Liver (tissue), 9 donors: Measurements from ENCODE around the gene GNAT1. TPM values are rescaled to one million over a fixed set of nuclear protein-coding genes. Genes with fewer than 3 reads are reported as not detected.

Experiments
- DNase-seq: peaks from one replicate; pipeline ENCODE4 v3.0.0-alpha.2; 2017; ENCODE audit warnings: low spot score
- H3K27ac ChIP-seq, 2 donors: one replicate each; pipeline ENCODE4 v1.7.0; 2013; ENCODE audit warnings: inconsistent platforms in 2 of 2, low read length in 2 of 2, control low read depth in 1 of 2, low read depth in 1 of 2, mild to moderate bottlenecking in 1 of 2
- H3K27me3 ChIP-seq, 4 donors: one replicate each; pipeline versions ENCODE4 v1.6.1 to v1.7.0; 2013; ENCODE audit warnings: low read length in 3 of 4, inconsistent platforms in 1 of 4, mild to moderate bottlenecking in 1 of 4, moderate library complexity in 1 of 4; ENCODE audit not compliant: control insufficient read depth in 4 of 4, insufficient read depth in 4 of 4
- H3K36me3 ChIP-seq, 4 donors: one replicate each; pipeline versions ENCODE4 v1.6.1 to v1.7.0; 2013; ENCODE audit warnings: low read length in 3 of 4, mild to moderate bottlenecking in 3 of 4, low read depth in 1 of 4, moderate library complexity in 1 of 4; ENCODE audit not compliant: control insufficient read depth in 4 of 4, insufficient read depth in 3 of 4
- H3K4me1 ChIP-seq, 4 donors: one replicate each; pipeline versions ENCODE4 v1.6.1 to v1.7.0; 2013; ENCODE audit warnings: low read length in 3 of 4, mild to moderate bottlenecking in 3 of 4, moderate library complexity in 1 of 4; ENCODE audit not compliant: control insufficient read depth in 4 of 4, insufficient read depth in 4 of 4
- H3K4me3 ChIP-seq, 3 donors: one replicate each; pipeline versions ENCODE4 v1.6.1 to v1.7.0; 2013; ENCODE audit warnings: low read length in 3 of 3, control low read depth in 1 of 3, low read depth in 1 of 3, mild to moderate bottlenecking in 1 of 3
- H3K9ac ChIP-seq, 2 donors: one replicate each; pipeline ENCODE4 v1.7.0; 2013; ENCODE audit warnings: low read length in 2 of 2, mild to moderate bottlenecking in 2 of 2, moderate library complexity in 2 of 2, control low read depth in 1 of 2, low read depth in 1 of 2
- H3K9me3 ChIP-seq, 4 donors: one replicate each; pipeline versions ENCODE4 v1.6.1 to v1.7.0; 2013; ENCODE audit warnings: low read length in 3 of 4; ENCODE audit not compliant: control insufficient read depth in 4 of 4
- ATF3 ChIP-seq: IDR thresholded peaks from 2 replicates; pipeline ENCODE4 v1.6.1; 2016; ENCODE audit warnings: antibody characterized with exemption
- CTCF ChIP-seq: fragments of 150-350 bp; IDR thresholded peaks from 2 replicates; pipeline ENCODE4 v1.5.1; 2017; ENCODE audit warnings: improper control_type of control experiment, low read depth, low read length; ENCODE audit not compliant: missing input control
- EGR1 ChIP-seq, 2 donors: IDR thresholded peaks; 2 replicates each; pipeline ENCODE4 v1.6.1; 2016 to 2018; ENCODE audit warnings: antibody characterized with exemption in 2 of 2, low read depth in 2 of 2
- FOXA1 ChIP-seq: IDR thresholded peaks from 2 replicates; pipeline ENCODE4 v1.6.1; 2016; ENCODE audit warnings: antibody characterized with exemption
- FOXA2 ChIP-seq: IDR thresholded peaks from 2 replicates; pipeline ENCODE4 v1.6.1; 2016; ENCODE audit warnings: antibody characterized with exemption
- GABPA ChIP-seq, 2 donors: IDR thresholded peaks in 1 of 2; conservative IDR thresholded peaks in 1 of 2; 2 replicates each; pipeline ENCODE4 v1.6.1; 2016; ENCODE audit warnings: antibody characterized with exemption in 2 of 2, mild to moderate bottlenecking in 1 of 2, moderate library complexity in 1 of 2
- HNF4A ChIP-seq, 2 donors: conservative IDR thresholded peaks; 2 replicates each; pipeline ENCODE4 v1.6.1; 2016; ENCODE audit warnings: antibody characterized with exemption in 2 of 2, mild to moderate bottlenecking in 2 of 2
- HNF4G ChIP-seq: IDR thresholded peaks from 2 replicates; pipeline ENCODE4 v1.6.1; 2016; ENCODE audit warnings: antibody characterized with exemption
- JUND ChIP-seq, 2 donors: IDR thresholded peaks; 2 replicates each; pipeline ENCODE4 v1.6.1; 2016; ENCODE audit warnings: antibody characterized with exemption in 2 of 2
- NR2F2 ChIP-seq: IDR thresholded peaks from 2 replicates; pipeline ENCODE4 v1.6.1; 2016; ENCODE audit warnings: antibody characterized with exemption
- RAD21 ChIP-seq, 2 donors: IDR thresholded peaks; 2 replicates each; pipeline ENCODE4 v1.6.1; 2016; ENCODE audit warnings: antibody characterized with exemption in 2 of 2, mild to moderate bottlenecking in 2 of 2
- REST ChIP-seq: IDR thresholded peaks from 2 replicates; pipeline ENCODE4 v1.6.1; 2016; ENCODE audit warnings: antibody characterized with exemption, mild to moderate bottlenecking
- RXRA ChIP-seq, 2 donors: IDR thresholded peaks; 2 replicates each; pipeline ENCODE4 v1.6.1; 2017 to 2018; ENCODE audit warnings: antibody characterized with exemption in 2 of 2, mild to moderate bottlenecking in 1 of 2
- SP1 ChIP-seq: IDR thresholded peaks from 2 replicates; pipeline ENCODE4 v1.6.1; 2018; ENCODE audit warnings: antibody characterized with exemption, mild to moderate bottlenecking
- TAF1 ChIP-seq: conservative IDR thresholded peaks from 2 replicates; pipeline ENCODE4 v1.6.1; 2016; ENCODE audit warnings: antibody characterized with exemption, mild to moderate bottlenecking
- YY1 ChIP-seq: IDR thresholded peaks from 2 replicates; pipeline ENCODE4 v1.6.1; 2016; ENCODE audit warnings: antibody characterized with exemption, mild to moderate bottlenecking
- ZBTB33 ChIP-seq: IDR thresholded peaks from 2 replicates; pipeline ENCODE4 v1.6.1; 2016; ENCODE audit warnings: antibody characterized with exemption
- WGBS: extraction: QIAGEN DNeasy Blood & Tissue Kit; methylation state at CpG from one replicate; pipeline ENCODE4 v1.1.7; 2013; 5-methylcytosine and 5-hydroxymethylcytosine counted together
- polyA plus RNA-seq, 2 donors: library from polyadenylated mRNA; stranded (reverse) in 1 of 2; unstranded in 1 of 2; fragments of 200-250 nt in 1 of 2; fragments of >200 nt in 1 of 2; fragmentation: Nextera tagmentation in 1 of 2; extraction: Ambion mirVana in 1 of 2; gene quantifications; one replicate each; pipeline versions ENCODE4 v1.2.1 to v1.2.3, GENCODE V29; 2013 to 2015
- total RNA-seq, 2 donors: library from RNA; depleted of rRNA; stranded (reverse); fragments of >200 nt; gene quantifications; one replicate each; pipeline ENCODE4 v1.2.3, GENCODE V29; 2014
- donor health status: healthy.
- donor health status: healthy.
- donor health status: healthy.
- donor health status: healthy.
- donor health status: healthy.

Gene GNAT1
- total and polyA plus RNA-seq, 4 donors, result 0.08 TPM; not detected in 3

GRCh38 chr3:50147016-50147415 lies 44.4 kb upstream of the GNAT1 start:
- 89% methylated on average over 7 of the region's 7 CpGs for WGBS
- H3K27me3 ChIP-seq, result no peaks in the 10 kb centered on the region
- no peak for DNase-seq

More at GRCh38 chr3:50147016-50147415, 44.4 kb upstream of the GNAT1 start:
- Histone ChIP-seq H3K4me1 (peaks cover 0 to 6% (median 2%) of the 10 kb centered on the region in 4 donors), H3K27ac (no peak overlapping the region), H3K36me3 (no peaks in the 10 kb centered on the region), H3K9ac (no peak overlapping the region), H3K9me3 (no peaks in the 10 kb centered on the region), H3K4me3 (no peak overlapping the region)
- TF ChIP-seq ZBTB33 (no peak), JUND (IDR thresholded peaks at IDR 0.05) (no peak), GABPA (IDR thresholded peaks at IDR 0.05 in 1 of 2, conservative IDR thresholded peaks at IDR 0.05 in 1 of 2) (no peak), TAF1 (no peak), RAD21 (IDR thresholded peaks at IDR 0.05) (no peak), HNF4G (no peak), FOXA1 (no peak), SP1 (no peak), CTCF (no peak), YY1 (no peak), ATF3 (no peak), HNF4A (conservative IDR thresholded peaks at IDR 0.05) (no peak), REST (no peak), EGR1 (IDR thresholded peaks at IDR 0.05; ENCODE audit: low read depth in 2 of 2) (no peak), FOXA2 (no peak), NR2F2 (no peak), RXRA (IDR thresholded peaks at IDR 0.05) (no peak)
